ENCODE data around the gene NOS1AP.

The NOS1AP gene

GRCh38 chr1:162224267-162224666, 154.8 kb downstream of the NOS1AP start:
- DNase-seq: no peak

- DNase-seq: no peak
Measured at GRCh38 chr1:162228586-162228985, 159.1 kb downstream of the NOS1AP start.

- DNase-seq: no peak
Measured at GRCh38 chr1:162229549-162229948, 160.1 kb downstream of the NOS1AP start.

- DNase-seq: no peak
Measured at GRCh38 chr1:162230096-162230495, 160.6 kb downstream of the NOS1AP start.

- no peak for DNase-seq
Measured at GRCh38 chr1:162230517-162230916, 161.0 kb downstream of the NOS1AP start.

GRCh38 chr1:162232034-162232711, 162.7 kb downstream of the NOS1AP start:
- no peak for DNase-seq

GRCh38 chr1:162233066-162233465, 163.6 kb downstream of the NOS1AP start:
- no peak for DNase-seq

GRCh38 chr1:162233937-162234336, 164.4 kb downstream of the NOS1AP start:
- no peak for DNase-seq

- DNase-seq: no peak
Measured at GRCh38 chr1:162234571-162234970, 165.1 kb downstream of the NOS1AP start.

- no peak for DNase-seq
Measured at GRCh38 chr1:162235241-162235800, 165.8 kb downstream of the NOS1AP start.

- no peak for DNase-seq
Measured at GRCh38 chr1:162236201-162236600, 166.7 kb downstream of the NOS1AP start.

- no peak for DNase-seq
Measured at GRCh38 chr1:162236618-162237017, 167.1 kb downstream of the NOS1AP start.

- DNase-seq: no peak
Measured at GRCh38 chr1:162240577-162240976, 171.1 kb downstream of the NOS1AP start.

GRCh38 chr1:162242804-162243203, 173.3 kb downstream of the NOS1AP start:
- no peak for DNase-seq

- DNase-seq: no peak
Measured at GRCh38 chr1:162248854-162249535, 179.5 kb downstream of the NOS1AP start.

GRCh38 chr1:162250004-162250730, 180.7 kb downstream of the NOS1AP start:
- no peak for DNase-seq

- no peak for DNase-seq
Measured at GRCh38 chr1:162251102-162251501, 181.6 kb downstream of the NOS1AP start.

- no peak for DNase-seq
Measured at GRCh38 chr1:162252214-162252613, 182.7 kb downstream of the NOS1AP start.

- no peak for DNase-seq
Measured at GRCh38 chr1:162253790-162254189, 184.3 kb downstream of the NOS1AP start.

- no peak for DNase-seq
Measured at GRCh38 chr1:162256287-162256686, 186.8 kb downstream of the NOS1AP start.

GRCh38 chr1:162258394-162258793, 188.9 kb downstream of the NOS1AP start:
- no peak for DNase-seq

- DNase-seq: no peak
Measured at GRCh38 chr1:162259894-162260455, 190.5 kb downstream of the NOS1AP start.

- DNase-seq: no peak
Measured at GRCh38 chr1:162264108-162264507, 194.6 kb downstream of the NOS1AP start.

Data from stimulated activated CD4-positive, alpha-beta T cell treated with anti-CD3 and anti-CD28 coated beads, Interleukin-2, amount 100 ng/mL, for 24 hours (primary cell).